ENCODE measurements around the gene KRTAP5-5.
A peak's percentile ranks its signal among the peaks of the same experiment; 100 is the strongest.

KRTAP5-5 gene

GRCh38 chr11:1628506-1629325 lies 859 bp upstream of the KRTAP5-5 start:
- Histone ChIP-seq H3K4me1 (ENCODE audit: insufficient read depth, low read length) (no peaks in the 10 kb centered on the region), H2AFZ (ENCODE audit: low read depth, low read length) (no peak overlapping the region)
- TF ChIP-seq CTCF (IDR thresholded peaks at IDR 0.05; ENCODE audit: borderline replicate concordance, extremely low read depth, low read length, poor library complexity, severe bottlenecking) (peak; percentile 81), EZH2 (IDR thresholded peaks at IDR 0.05; ENCODE audit: borderline replicate concordance, low read depth, low read length, severe bottlenecking) (no peak)

GRCh38 chr11:1630271-1630670 lies 696 bp downstream of the KRTAP5-5 start:
- Histone ChIP-seq H3K4me2 (ENCODE audit: insufficient read depth, low read length) (no peak overlapping the region), H2AFZ (ENCODE audit: low read depth, low read length) (no peak overlapping the region), H3K27ac (ENCODE audit: low read length) (no peak overlapping the region), H3K9ac (ENCODE audit: low read depth, low read length) (no peak overlapping the region), H3K4me1 (ENCODE audit: insufficient read depth, low read length) (no peaks in the 10 kb centered on the region), H3K36me3 (ENCODE audit: insufficient read depth, low read length) (no peaks in the 10 kb centered on the region), H3K79me2 (ENCODE audit: insufficient read depth, low read length) (no peaks in the 10 kb centered on the region), H3K4me3 (ENCODE audit: low read depth in 1 of 2, low read length in 2 of 2) (no peak overlapping the region), H4K20me1 (ENCODE audit: insufficient read depth, low read length) (peaks cover 9% of the 10 kb centered on the region; the same call in 1 of the 2 replicates), H3K27me3 (ENCODE audit: insufficient read depth, low read length, poor library complexity) (peaks cover 19% of the 10 kb centered on the region), H3K9me3 (ENCODE audit: insufficient read depth, low read length, severe bottlenecking) (no peaks in the 10 kb centered on the region)
- TF ChIP-seq CTCF (IDR thresholded peaks at IDR 0.05; ENCODE audit: borderline replicate concordance, extremely low read depth, low read length, poor library complexity, severe bottlenecking) (no peak), EZH2 (IDR thresholded peaks at IDR 0.05; ENCODE audit: borderline replicate concordance, low read depth, low read length, severe bottlenecking) (no peak)
- DNase-seq (no peak), ATAC-seq (ENCODE audit: insufficient read depth, low read depth) (no peak)

More at GRCh38 chr11:1628506-1629325, 859 bp upstream of the KRTAP5-5 start:
- ATAC-seq (ENCODE audit: insufficient read depth, low read depth) (peak; percentile 76; the same call in 2 of the 3 replicates), DNase-seq (peak; percentile 35)
- Histone ChIP-seq H3K36me3 (ENCODE audit: insufficient read depth, low read length) (no peaks in the 10 kb centered on the region), H3K4me2 (ENCODE audit: insufficient read depth, low read length) (no peak overlapping the region), H3K27ac (ENCODE audit: low read length) (no peak overlapping the region), H3K27me3 (ENCODE audit: insufficient read depth, low read length, poor library complexity) (peaks cover 19% of the 10 kb centered on the region), H3K9me3 (ENCODE audit: insufficient read depth, low read length, severe bottlenecking) (no peaks in the 10 kb centered on the region), H3K4me3 (ENCODE audit: low read depth in 1 of 2, low read length in 2 of 2) (no peak overlapping the region), H3K79me2 (ENCODE audit: insufficient read depth, low read length) (no peaks in the 10 kb centered on the region), H4K20me1 (ENCODE audit: insufficient read depth, low read length) (peaks cover 9% of the 10 kb centered on the region; the same call in 1 of the 2 replicates), H3K9ac (ENCODE audit: low read depth, low read length) (no peak overlapping the region)

- H2AFZ ChIP-seq (ENCODE audit: low read depth, low read length), result no peak overlapping the region
- TF ChIP-seq EZH2 (IDR thresholded peaks at IDR 0.05; ENCODE audit: borderline replicate concordance, low read depth, low read length, severe bottlenecking), result no peak
- no peak for TF ChIP-seq CTCF (IDR thresholded peaks at IDR 0.05; ENCODE audit: borderline replicate concordance, extremely low read depth, low read length, poor library complexity, severe bottlenecking)
- H3K4me3 ChIP-seq (ENCODE audit: low read depth in 1 of 2, low read length in 2 of 2), result no peak overlapping the region
- H3K27ac ChIP-seq (ENCODE audit: low read length), result no peak overlapping the region
- H3K9me3 ChIP-seq (ENCODE audit: insufficient read depth, low read length, severe bottlenecking), result no peaks in the 10 kb centered on the region
- H3K36me3 ChIP-seq (ENCODE audit: insufficient read depth, low read length), result no peaks in the 10 kb centered on the region
- no peaks in the 10 kb centered on the region for H3K79me2 ChIP-seq (ENCODE audit: insufficient read depth, low read length)
- peaks cover 19% of the 10 kb centered on the region for H3K27me3 ChIP-seq (ENCODE audit: insufficient read depth, low read length, poor library complexity)
- no peak overlapping the region for H3K9ac ChIP-seq (ENCODE audit: low read depth, low read length)
- DNase-seq, result no peak
- no peak for ATAC-seq (ENCODE audit: insufficient read depth, low read depth)
- no peak overlapping the region for H3K4me2 ChIP-seq (ENCODE audit: insufficient read depth, low read length)
- peaks cover 9% of the 10 kb centered on the region; the same call in 1 of the 2 replicates for H4K20me1 ChIP-seq (ENCODE audit: insufficient read depth, low read length)
- no peaks in the 10 kb centered on the region for H3K4me1 ChIP-seq (ENCODE audit: insufficient read depth, low read length)
These were observed 1.5 kb downstream of the KRTAP5-5 start for GRCh38 chr11:1631066-1631568.
